SK-N-SH treated with all-trans-retinoic acid at 6 μM for 48 hours (cell line): ENCODE data around the gene INHBB.

Experiments used
- CREB5 ChIP-seq: fragments of 250-450 bp; sonication (Bioruptor Pico); IDR thresholded peaks from 2 replicates; pipeline ENCODE4 v1.5.1; 2020; ENCODE audit warnings: low read depth, mild to moderate bottlenecking, moderate library complexity
- PATZ1 ChIP-seq: fragments of 250-450 bp; sonication (Bioruptor Pico); IDR thresholded peaks from 2 replicates; pipeline ENCODE4 v1.8.0; 2020; ENCODE audit warnings: mild to moderate bottlenecking, moderate library complexity, borderline replicate concordance
- POU6F1 ChIP-seq: fragments of 250-450 bp; sonication (Bioruptor Pico); IDR thresholded peaks from 2 replicates; pipeline ENCODE4 v1.8.0; 2021; ENCODE audit warnings: low read depth, mild to moderate bottlenecking, moderate library complexity, borderline replicate concordance
- RARB ChIP-seq: fragments of 250-450 bp; sonication (Bioruptor Pico); IDR thresholded peaks from 2 replicates; pipeline ENCODE4 v1.8.0; 2021; ENCODE audit warnings: mild to moderate bottlenecking, moderate library complexity
- TCF4 ChIP-seq: fragments of 250-450 bp; sonication (Bioruptor Pico); IDR thresholded peaks from 2 replicates; pipeline ENCODE4 v1.8.0; 2021; ENCODE audit warnings: mild to moderate bottlenecking, moderate library complexity, borderline replicate concordance
- ZFP3 ChIP-seq: fragments of 250-450 bp; sonication (Bioruptor Pico); IDR thresholded peaks from 2 replicates; pipeline ENCODE4 v1.5.0; 2020; ENCODE audit warnings: mild to moderate bottlenecking, moderate library complexity
- ZNF565 ChIP-seq: fragments of 450-650 bp; formaldehyde crosslinking; conservative IDR thresholded peaks from 2 replicates; pipeline ENCODE4 v1.5.0; 2020; ENCODE audit warnings: low read depth, mild to moderate bottlenecking, moderate library complexity

GRCh38 chr2:120350080-120350479 is 4.1 kb downstream of the INHBB start:
- TF ChIP-seq ZNF565: no peak
- no peak for TF ChIP-seq POU6F1 (CRISPR knock-in tag)
- no peak for TF ChIP-seq RARB
- no peak for TF ChIP-seq TCF4
- TF ChIP-seq PATZ1 (CRISPR knock-in tag): no peak
- TF ChIP-seq CREB5: no peak
- no peak for TF ChIP-seq ZFP3
